NCI-H1436 (cell line): ENCODE results near the gene ZBTB4.
"Not testable (repeated sequence)": the region's sequence is repeated elsewhere in the genome, so short reads cannot be mapped to it uniquely, and the experiment has no call there.

Experiments used
- DNase-seq: peaks from one replicate; lab custom pipeline; 2025; lab: John Stamatoyannopoulos, UW

The ZBTB4 gene

GRCh38 chr17:7495906-7496434, 16.5 kb upstream of the ZBTB4 start:
- no peak for DNase-seq

DNA sequence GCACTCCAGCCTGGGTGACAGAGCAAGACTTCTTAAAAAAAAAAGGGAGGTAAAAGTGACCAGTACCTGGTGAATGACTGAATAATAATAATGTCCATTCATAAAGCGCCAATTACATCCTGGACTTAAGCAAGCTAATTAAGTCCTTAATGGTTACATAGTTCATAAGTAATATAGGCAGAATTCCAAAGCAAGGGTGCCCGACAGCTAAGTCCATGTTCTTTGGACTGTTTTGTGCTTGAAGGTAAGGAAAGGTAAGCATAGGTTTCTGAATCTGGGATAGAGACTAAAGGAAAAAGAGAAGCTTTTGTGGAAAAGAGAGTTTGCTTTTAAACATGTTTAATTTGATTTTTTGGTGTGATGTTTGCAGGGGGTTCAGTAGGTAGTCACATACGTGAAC, 14.5 kb upstream of the ZBTB4 start:
- no peak for DNase-seq

GRCh38 chr17:7491583-7491982, 12.2 kb upstream of the ZBTB4 start:
- DNase-seq: no peak

GRCh38 chr17:7490144-7490543, 10.7 kb upstream of the ZBTB4 start:
- no peak for DNase-seq

GRCh38 chr17:7486181-7486580, 6.8 kb upstream of the ZBTB4 start:
- no peak for DNase-seq

- DNase-seq: no peak
These were observed 5.5 kb upstream of the ZBTB4 start for GRCh38 chr17:7484919-7485377.

GRCh38 chr17:7484067-7484918, 4.9 kb upstream of the ZBTB4 start, which contains the start of gene POLR2A:
Gene POLR2A (plus strand): TSS chr17:7484366.
- DNase-seq: peak; percentile 95

DNA sequence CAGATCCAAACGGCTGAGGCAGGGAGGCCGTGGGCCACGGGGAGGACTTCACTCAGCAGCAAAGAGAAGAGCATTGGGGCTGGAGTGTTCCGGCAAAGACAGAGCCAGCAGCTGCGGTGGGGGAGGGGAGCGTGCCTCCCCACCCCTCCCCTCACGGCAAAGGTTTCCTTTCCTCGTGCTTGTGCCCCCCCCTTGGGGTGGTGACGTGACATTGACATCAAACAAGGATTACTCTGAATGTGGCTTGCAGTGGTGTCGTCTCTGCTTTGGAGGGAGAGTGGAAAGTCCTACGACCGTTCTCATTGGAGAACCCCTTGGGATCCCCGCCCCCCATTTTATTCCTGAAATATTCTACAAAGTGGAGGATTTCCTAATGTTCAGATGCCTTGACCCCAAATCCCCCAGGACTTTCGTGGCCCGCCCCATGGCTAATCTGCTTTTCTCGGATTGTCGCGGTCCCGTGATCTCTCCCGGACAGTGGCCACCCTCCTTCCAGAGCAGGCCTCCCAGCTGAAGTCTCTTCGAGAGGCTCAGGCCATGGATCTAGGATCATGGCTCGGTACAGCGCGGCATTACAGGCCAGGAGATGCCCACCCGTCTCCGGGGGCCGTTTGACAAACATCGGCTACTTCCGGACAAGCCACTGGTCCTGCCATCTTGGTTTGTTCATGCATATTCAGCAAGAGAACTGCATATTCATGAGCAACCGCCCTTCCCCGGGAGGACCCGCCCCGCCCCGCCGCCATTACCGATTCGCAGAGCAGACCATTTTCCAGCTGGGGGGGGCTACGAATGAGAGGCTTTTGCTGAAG, 4.0 kb upstream of the ZBTB4 start:
- DNase-seq: peak; percentile 92

GRCh38 chr17:7482742-7483088, 3.3 kb upstream of the ZBTB4 start:
- not testable (repeated sequence) for DNase-seq

GRCh38 chr17:7481842-7482741, 2.7 kb upstream of the ZBTB4 start:
- not testable (repeated sequence) for DNase-seq

- DNase-seq: not testable (repeated sequence)
These were observed 1.8 kb upstream of the ZBTB4 start, which contains the start of gene SLC35G6 for GRCh38 chr17:7481275-7481674. Gene SLC35G6 (plus strand): TSS chr17:7481446. CDS start chr17:7481517, 71 bp downstream.

GRCh38 chr17:7480089-7480384, 606 bp upstream of the ZBTB4 start:
- no peak for DNase-seq

DNA sequence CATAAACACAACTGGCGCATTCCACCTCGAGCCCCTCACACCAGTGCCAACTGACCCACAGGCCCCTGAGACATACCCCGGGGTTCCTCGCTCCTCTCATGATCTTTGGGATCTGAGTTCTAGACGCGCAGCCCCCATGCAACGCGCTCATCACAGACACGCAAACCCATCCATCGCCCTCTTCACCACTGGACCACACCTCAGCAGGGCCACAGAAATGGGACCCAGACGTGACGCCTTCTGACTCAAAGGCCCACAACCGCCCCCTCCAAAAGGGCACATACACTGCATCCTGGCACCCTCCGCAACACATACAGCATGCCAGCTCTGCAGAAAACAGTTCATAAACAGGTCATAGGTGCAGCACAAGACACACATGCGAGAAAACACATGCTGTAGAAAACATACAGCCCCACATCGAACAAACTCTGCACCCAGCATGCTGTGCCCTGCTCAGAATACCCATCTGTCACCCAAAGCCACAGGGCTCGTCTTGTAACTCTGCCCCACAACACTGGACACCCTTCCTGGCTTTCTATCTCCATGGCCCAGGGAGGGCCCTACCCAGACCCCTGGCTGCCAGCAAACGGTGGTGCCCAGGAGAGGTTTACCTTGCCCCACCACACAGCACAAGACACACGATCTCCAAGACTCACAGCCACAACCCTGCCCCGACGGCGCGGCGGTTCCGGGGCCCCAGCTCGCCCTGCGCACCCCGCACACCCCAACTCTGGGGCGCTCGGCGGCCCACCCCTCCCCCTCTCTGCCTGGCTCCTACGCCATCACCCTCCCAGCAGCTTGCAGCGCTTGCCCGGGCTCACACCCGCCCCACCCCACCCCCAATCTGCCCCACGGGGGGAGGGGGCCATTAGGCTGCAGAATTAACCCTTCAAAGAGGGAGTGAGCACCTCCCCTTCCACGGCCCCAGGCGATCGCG, 887 bp downstream of the ZBTB4 start:
- DNase-seq: peak; percentile 27

DNA sequence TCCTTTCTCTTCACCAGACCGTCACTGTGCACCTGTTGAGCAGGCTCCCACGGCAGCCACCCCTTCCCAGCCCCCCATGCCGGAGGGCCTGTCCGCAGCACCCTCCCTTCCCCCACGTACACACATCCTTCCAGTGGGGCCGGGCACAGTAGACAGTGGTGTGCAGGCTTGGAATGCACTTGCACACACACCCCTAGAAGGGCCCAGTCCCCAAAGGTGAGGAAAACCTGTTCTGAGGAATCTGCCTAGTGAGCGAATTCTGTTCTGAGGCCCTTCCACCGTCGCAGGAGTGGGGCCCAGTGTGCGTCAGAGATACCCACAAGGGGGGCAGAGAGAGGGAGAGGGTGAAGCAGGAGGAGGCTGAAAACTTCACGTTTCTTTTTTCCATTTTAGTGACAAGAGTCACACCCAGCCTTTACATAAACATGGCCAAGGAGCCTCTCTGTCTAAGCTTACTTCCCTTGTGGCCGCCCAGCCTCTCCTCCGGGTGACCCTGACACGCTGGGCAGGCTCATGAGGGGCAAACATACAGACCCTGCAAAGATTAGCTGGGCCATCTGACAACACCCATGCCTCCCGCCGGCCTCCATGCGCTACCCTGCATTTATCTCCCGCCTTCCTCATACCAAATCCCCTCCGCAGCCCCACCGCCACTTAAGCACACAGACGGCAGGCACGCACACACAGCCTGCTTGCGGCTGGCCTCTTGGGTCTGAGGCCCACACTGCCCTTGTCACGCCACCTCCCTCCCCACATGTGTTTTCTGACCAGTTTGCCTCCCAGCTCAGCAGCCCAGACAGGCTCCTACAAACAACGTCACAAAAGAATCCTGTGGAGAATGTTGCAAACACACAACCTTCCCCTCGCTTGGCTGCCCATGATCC, 1.8 kb downstream of the ZBTB4 start:
- DNase-seq: no peak

DNA sequence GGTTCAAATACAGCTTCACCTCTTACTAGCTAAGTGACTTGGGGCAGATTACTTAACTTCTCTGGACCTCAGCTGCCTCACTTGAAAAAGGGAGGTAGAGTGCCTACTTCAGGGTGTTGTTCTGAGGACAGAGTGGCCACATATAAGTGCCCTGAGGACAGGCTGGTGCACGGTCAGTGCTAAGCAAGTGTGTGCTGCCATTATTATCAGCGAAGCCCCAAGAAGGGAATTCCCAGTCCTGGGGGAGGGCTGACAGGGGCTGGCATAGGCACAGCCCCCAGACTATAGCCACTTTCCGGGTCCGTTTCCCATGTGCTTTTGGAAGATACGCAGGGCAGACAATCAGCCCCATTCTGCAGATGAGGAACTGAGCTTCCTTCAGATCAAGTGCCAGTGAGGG, 2.5 kb downstream of the ZBTB4 start:
- DNase-seq: no peak

DNA sequence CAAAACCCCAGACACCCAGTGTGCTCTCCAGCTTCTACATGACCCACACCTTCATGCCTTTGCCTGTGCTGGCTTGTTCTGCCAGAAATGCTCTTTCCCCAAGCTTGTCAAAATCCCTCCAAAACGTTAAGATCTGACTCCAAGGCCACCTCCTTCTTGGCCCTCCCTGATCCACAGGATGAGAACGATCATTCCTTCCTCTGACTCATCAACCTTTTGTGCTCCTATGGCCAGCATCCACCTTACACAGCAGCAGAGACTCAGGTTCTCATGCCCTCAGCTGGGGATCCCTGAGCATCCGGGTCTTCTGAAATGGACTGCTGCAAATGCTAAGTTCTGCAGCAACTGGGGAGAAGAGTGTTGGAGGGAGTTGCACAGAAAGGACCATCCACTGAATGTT, 2.9 kb downstream of the ZBTB4 start:
- DNase-seq: no peak

GRCh38 chr17:7475764-7476422, 3.5 kb downstream of the ZBTB4 start:
- DNase-seq: no peak

- DNase-seq: not testable (repeated sequence)
These were observed 4.7 kb downstream of the ZBTB4 start for GRCh38 chr17:7474767-7475166.

DNA sequence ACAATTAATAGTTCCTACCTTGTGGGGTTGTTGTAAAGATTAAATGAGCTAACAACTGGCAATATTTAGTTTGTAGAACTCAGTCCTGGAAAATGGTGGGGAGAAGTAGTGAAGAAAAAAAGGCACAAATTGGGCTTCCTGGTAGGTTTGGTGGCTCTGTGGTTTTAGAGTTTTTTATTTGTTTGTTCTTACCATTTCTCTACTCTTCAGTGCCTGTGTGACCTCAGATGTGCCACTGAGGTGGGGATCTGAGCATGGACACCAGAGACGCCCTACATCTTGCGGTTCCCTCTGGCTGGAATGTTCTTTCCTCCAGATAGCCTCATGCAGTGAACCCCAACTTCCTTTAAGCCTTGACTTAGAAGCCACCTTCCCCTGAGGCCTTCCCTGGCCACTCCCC, 7.7 kb downstream of the ZBTB4 start:
- no peak for DNase-seq
